Right lung (tissue), 5 donors: ENCODE results near the gene TIMM50. TPM values are rescaled to one million over a fixed set of nuclear protein-coding genes. Genes with fewer than 3 reads are reported as not detected.

Experiments used
- DNase-seq, 2 donors: peaks; one replicate each; pipeline ENCODE4 v3.0.0-alpha.2; 2013
- polyA plus RNA-seq, 5 donors: library from polyadenylated mRNA; unstranded; fragments of 120-200 nt; gene quantifications; one replicate each; pipeline versions ENCODE4 v1.2.1 to v1.2.3, GENCODE V29; 2013; ENCODE audit warnings: inconsistent platforms in 1 of 5, low replicate concordance in 1 of 5; ENCODE audit not compliant: insufficient read length in 5 of 5, insufficient read depth in 1 of 5

The TIMM50 gene
- polyA plus RNA-seq, 5 donors = 57.7 to 81.3 (median 69.1) TPM

GRCh38 chr19:39520541-39521484 lies 40.2 kb downstream of the TIMM50 start:
- DNase-seq = no peak

- DNase-seq = no peak
Measured at GRCh38 chr19:39524495-39524894, 43.9 kb downstream of the TIMM50 start.

- DNase-seq = no peak
Measured at GRCh38 chr19:39525205-39525604, 44.6 kb downstream of the TIMM50 start.

- DNase-seq = no peak
Measured at GRCh38 chr19:39531834-39532232, 51.2 kb downstream of the TIMM50 start.

- DNase-seq = peak; percentile 97 to 98
Measured at GRCh38 chr19:39532233-39533002, 51.8 kb downstream of the TIMM50 start, which contains the start of gene EID2B. EID2B (minus strand) TSS chr19:39532852; CDS start chr19:39532802, 50 bp downstream.

- no peak for DNase-seq
Measured at GRCh38 chr19:39533003-39533512, 52.4 kb downstream of the TIMM50 start.

GRCh38 chr19:39533791-39534190 lies 53.2 kb downstream of the TIMM50 start:
- DNase-seq = no peak

GRCh38 chr19:39539165-39539517 lies 58.5 kb downstream of the TIMM50 start:
- DNase-seq = no peak

- peak; percentile 95 to 96 for DNase-seq
Measured at GRCh38 chr19:39539518-39540332, 59.1 kb downstream of the TIMM50 start, which contains the start of gene EID2. EID2 (minus strand) TSS chr19:39540161; CDS start chr19:39540079, 82 bp downstream.

GRCh38 chr19:39540333-39540673 lies 59.7 kb downstream of the TIMM50 start:
- no peak for DNase-seq

Other genes with a start within 250 kb of the TIMM50 start
- gene IFNL3, start 235.8 kb upstream of the TIMM50 start, polyA plus RNA-seq = not detected
- not detected for gene IFNL4, start 232.0 kb upstream of the TIMM50 start, polyA plus RNA-seq
- gene IFNL2, start 212.4 kb upstream of the TIMM50 start, polyA plus RNA-seq = not detected
- not detected for gene IFNL1, start 184.4 kb upstream of the TIMM50 start, polyA plus RNA-seq
- 1 to 10 TPM; 1.3 to 3.3 (median 2.1) TPM for gene LRFN1, start 160.0 kb upstream of the TIMM50 start, polyA plus RNA-seq
- gene GMFG, start 144.8 kb upstream of the TIMM50 start, polyA plus RNA-seq = 10 to 100 TPM; 42.5 to 54.5 (median 50.2) TPM
- gene SAMD4B, start 138.4 kb upstream of the TIMM50 start, polyA plus RNA-seq = 100 to 1,000 TPM in 3 of 5 donors, 10 to 100 TPM in 2; 79.7 to 128 (median 117) TPM
- 10 to 100 TPM; 57.7 to 71.1 (median 69.7) TPM for gene PAF1, start 89.7 kb upstream of the TIMM50 start, polyA plus RNA-seq
- gene MED29, start 89.5 kb upstream of the TIMM50 start, polyA plus RNA-seq = 10 to 100 TPM; 32.9 to 45.0 (median 34.4) TPM
- 100 to 1,000 TPM in 1 of 5 donors, 10 to 100 TPM in 4; 36.6 to 122 (median 82.1) TPM for gene ZFP36, start 74.0 kb upstream of the TIMM50 start, polyA plus RNA-seq
- 10 to 100 TPM; 75.8 to 98.2 (median 89.8) TPM for gene PLEKHG2, start 68.2 kb upstream of the TIMM50 start, polyA plus RNA-seq
- 1,000 to 10,000 TPM; 1,340 to 2,075 (median 1,433) TPM for gene RPS16, start 44.9 kb upstream of the TIMM50 start, polyA plus RNA-seq
- gene SUPT5H, start 35.3 kb upstream of the TIMM50 start, polyA plus RNA-seq = 100 to 1,000 TPM; 112 to 153 (median 126) TPM
- under 1 TPM; 0.18 to 0.59 (median 0.43) TPM for gene DLL3, start 18.1 kb downstream of the TIMM50 start, polyA plus RNA-seq
- gene SELENOV, start 34.3 kb downstream of the TIMM50 start, polyA plus RNA-seq = under 1 TPM in 4 of 5 donors, not detected in 1; 0.25 to 0.51 (median 0.42) TPM
- gene EID2B, start 52.0 kb downstream of the TIMM50 start, polyA plus RNA-seq = 1 to 10 TPM; 4.1 to 5.4 (median 4.6) TPM
- 10 to 100 TPM; 11.7 to 17.9 (median 15.9) TPM for gene EID2, start 59.3 kb downstream of the TIMM50 start, polyA plus RNA-seq
- gene LGALS13, start 121.7 kb downstream of the TIMM50 start, polyA plus RNA-seq = not detected
- not detected for gene LGALS16, start 175.1 kb downstream of the TIMM50 start, polyA plus RNA-seq
- under 1 TPM in 1 of 5 donors, not detected in 4; 0.37 TPM for gene LGALS14, start 223.6 kb downstream of the TIMM50 start, polyA plus RNA-seq